CD4-positive, alpha-beta T cell (primary cell): ENCODE results near the gene KIF21B. TPM values are rescaled to one million over a fixed set of nuclear protein-coding genes. Genes with fewer than 3 reads are reported as not detected.

ENCODE experiments used
- ATAC-seq: fragments of 200-7000 bp; cut with Tn5 transposase; one replicate; pipeline ENCODE4 v1.10.0; 2022; ENCODE audit warnings: mild to moderate bottlenecking; ENCODE audit not compliant: poor library complexity
- CTCF ChIA-PET: fragments of 350-600 bp; sonication (Branson Sonifier 250); formaldehyde crosslinking; loops from one replicate; lab custom pipeline; 2021; ENCODE audit warnings: antibody characterized with exemption, inconsistent platforms; lab: Charles Lee
- POLR2A ChIA-PET: fragments of 350-600 bp; sonication (Branson Sonifier 250); formaldehyde crosslinking; loops from one replicate; lab custom pipeline; 2021; ENCODE audit warnings: antibody characterized with exemption, inconsistent platforms; lab: Charles Lee
- DNase-seq, 14 experiments: peaks; one replicate each; pipeline ENCODE4 v3.0.0-alpha.2; 2013 to 2020; ENCODE audit warnings: mixed read lengths in 2 of 14
- H3K27ac ChIP-seq, 2 donors: one replicate each; pipeline versions ENCODE4 v1.5.1 to v1.7.0; 2013; ENCODE audit warnings: low read length in 2 of 2, low read depth in 1 of 2, mild to moderate bottlenecking in 1 of 2
- H3K27me3 ChIP-seq, 2 experiments: 1 replicate in 1 of 2; 2 replicates in 1 of 2; pipeline versions ENCODE4 v1.6.1 to v1.7.0; 2013; ENCODE audit warnings: low read length in 2 of 2, control low read depth in 1 of 2, mild to moderate bottlenecking in 1 of 2, moderate library complexity in 1 of 2; ENCODE audit not compliant: insufficient read depth in 2 of 2, control insufficient read depth in 1 of 2
- H3K36me3 ChIP-seq: one replicate; pipeline ENCODE4 v1.6.1; 2013; ENCODE audit warnings: low read length, control low read depth; ENCODE audit not compliant: insufficient read depth
- H3K4me1 ChIP-seq: one replicate; pipeline ENCODE4 v1.6.1; 2013; ENCODE audit warnings: low read length, control low read depth; ENCODE audit not compliant: insufficient read depth
- H3K4me3 ChIP-seq: one replicate; pipeline ENCODE4 v1.5.1; 2013; ENCODE audit warnings: mild to moderate bottlenecking, low read length, moderate library complexity
- H3K9me3 ChIP-seq, 2 experiments: 1 replicate in 1 of 2; 2 replicates in 1 of 2; pipeline versions ENCODE4 v1.6.1 to v1.7.0; 2013; ENCODE audit warnings: low read length in 2 of 2, mild to moderate bottlenecking in 2 of 2, control low read depth in 1 of 2, moderate library complexity in 1 of 2; ENCODE audit not compliant: control insufficient read depth in 1 of 2, insufficient read depth in 1 of 2
- H3K27ac Mint-ChIP-seq: one replicate; pipeline ENCODE4 v1.8.0; 2020; ENCODE audit warnings: mixed read lengths
- H3K27me3 Mint-ChIP-seq: one replicate; pipeline ENCODE4 v1.8.0; 2021; ENCODE audit warnings: mixed read lengths
- H3K36me3 Mint-ChIP-seq: one replicate; pipeline ENCODE4 v1.8.0; 2021; ENCODE audit warnings: low read depth, mixed read lengths
- H3K4me1 Mint-ChIP-seq: one replicate; pipeline ENCODE4 v1.8.0; 2021; ENCODE audit warnings: low read depth, mixed read lengths
- H3K4me3 Mint-ChIP-seq: one replicate; pipeline ENCODE4 v1.8.0; 2020; ENCODE audit warnings: mild to moderate bottlenecking, mixed read lengths
- H3K9me3 Mint-ChIP-seq: one replicate; pipeline ENCODE4 v1.8.0; 2020; ENCODE audit warnings: mixed read lengths
- intact Hi-C, 2 experiments: fragments of 100-400 bp; cut with DNase I in 1 of 2; cut with micrococcal nuclease in 1 of 2; formaldehyde crosslinking; loops; one replicate each; pipeline versions ENCODE4 v1.15.1 to v1.9.0; 2023 to 2025; cut with DNase I, micrococcal nuclease
- total RNA-seq, 174 experiments: library from RNA in 2 of 174; stranded (reverse) in 2 of 174; gene quantifications; one replicate each; pipeline ENCODE4 v1.2.3 and lab custom pipeline; 2021 to 2026
- TF ChIP-seq, protein P1 (sequence below): fragments of 200-600 bp; IDR thresholded peaks from one replicate; pipeline ENCODE4 v1.8.0; 2022; ENCODE audit warnings: antibody characterized with exemption, mild to moderate bottlenecking

Gene KIF21B
- total RNA-seq, 2 experiments from 2014 or later = 64.5 to 65.4 TPM

DNA sequence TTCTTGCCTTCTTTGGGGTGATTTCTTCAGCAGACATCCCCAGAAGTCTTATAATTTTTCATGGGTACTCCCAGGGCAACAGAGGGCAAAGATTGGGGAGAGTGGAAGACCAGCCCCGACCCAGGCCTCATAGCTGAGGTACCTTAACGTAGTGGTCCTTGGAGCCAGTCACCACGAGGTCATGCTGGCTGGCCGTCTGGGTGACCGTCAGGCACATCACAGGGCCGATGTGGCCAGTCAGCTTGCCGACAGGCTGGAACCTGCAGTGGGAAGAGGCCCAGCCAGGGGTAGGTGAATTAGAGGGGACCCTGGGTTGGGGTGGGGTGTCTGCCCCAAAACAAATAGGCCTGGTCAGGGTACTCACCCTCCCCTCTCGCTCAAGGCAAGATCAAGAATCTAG is 46.9 kb downstream of the KIF21B start:
- CTCF ChIA-PET = interaction anchor here (3.3 kb wide), 1 partner anchor 66 kb away, joined by 8 read pairs; no protein-coding TSS in a partner anchor
- peaks cover 99% of the 10 kb centered on the region for H3K36me3 Mint-ChIP-seq
- Histone ChIP-seq H3K9me3 (peaks cover 0 to 10% of the 10 kb centered on the region in 2 experiments), H3K4me3 (no peak overlapping the region), H3K4me1 (peaks cover 7% of the 10 kb centered on the region), H3K27ac (no peak overlapping the region), H3K27me3 (no peaks in the 10 kb centered on the region), H3K36me3 (peaks cover 91% of the 10 kb centered on the region)
- H3K27me3 Mint-ChIP-seq = no peaks in the 10 kb centered on the region
- DNase-seq = no peak
- no peak overlapping the region for H3K27ac Mint-ChIP-seq
- no peaks in the 10 kb centered on the region for H3K9me3 Mint-ChIP-seq
- POLR2A ChIA-PET = no interaction called here
- TF ChIP-seq, protein P1, sequence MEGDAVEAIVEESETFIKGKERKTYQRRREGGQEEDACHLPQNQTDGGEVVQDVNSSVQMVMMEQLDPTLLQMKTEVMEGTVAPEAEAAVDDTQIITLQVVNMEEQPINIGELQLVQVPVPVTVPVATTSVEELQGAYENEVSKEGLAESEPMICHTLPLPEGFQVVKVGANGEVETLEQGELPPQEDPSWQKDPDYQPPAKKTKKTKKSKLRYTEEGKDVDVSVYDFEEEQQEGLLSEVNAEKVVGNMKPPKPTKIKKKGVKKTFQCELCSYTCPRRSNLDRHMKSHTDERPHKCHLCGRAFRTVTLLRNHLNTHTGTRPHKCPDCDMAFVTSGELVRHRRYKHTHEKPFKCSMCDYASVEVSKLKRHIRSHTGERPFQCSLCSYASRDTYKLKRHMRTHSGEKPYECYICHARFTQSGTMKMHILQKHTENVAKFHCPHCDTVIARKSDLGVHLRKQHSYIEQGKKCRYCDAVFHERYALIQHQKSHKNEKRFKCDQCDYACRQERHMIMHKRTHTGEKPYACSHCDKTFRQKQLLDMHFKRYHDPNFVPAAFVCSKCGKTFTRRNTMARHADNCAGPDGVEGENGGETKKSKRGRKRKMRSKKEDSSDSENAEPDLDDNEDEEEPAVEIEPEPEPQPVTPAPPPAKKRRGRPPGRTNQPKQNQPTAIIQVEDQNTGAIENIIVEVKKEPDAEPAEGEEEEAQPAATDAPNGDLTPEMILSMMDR = no peak
- ATAC-seq = no peak
- no peaks in the 10 kb centered on the region for H3K4me1 Mint-ChIP-seq
- intact Hi-C loops = loop anchor here in 1 of 2 experiments (10.0 kb wide), 1 partner anchor 248 kb away; no protein-coding TSS in a partner anchor
- H3K4me3 Mint-ChIP-seq = no peak overlapping the region

DNA sequence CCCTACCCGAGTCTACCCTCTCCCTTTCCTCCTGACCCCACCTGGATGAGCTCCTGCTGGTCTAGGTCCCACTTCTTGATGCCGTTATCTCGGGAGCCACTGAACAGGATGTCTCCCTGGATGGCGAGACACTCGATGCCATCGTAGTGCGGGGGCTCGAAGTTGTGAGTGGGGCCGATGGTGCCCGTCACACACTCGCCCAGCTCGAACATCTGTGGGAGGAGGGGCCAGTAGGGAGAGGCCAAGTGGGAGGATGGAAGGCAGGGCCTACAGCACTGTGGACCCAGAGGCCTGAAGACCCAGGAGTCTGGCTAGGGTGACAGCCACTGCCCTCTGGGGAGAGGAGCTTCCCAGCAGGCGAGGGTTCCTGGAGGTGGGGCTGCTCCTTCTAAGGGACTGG is 48.1 kb downstream of the KIF21B start:
- H3K4me3 ChIP-seq = no peak overlapping the region
- no peak overlapping the region for H3K4me3 Mint-ChIP-seq
- no peak for ATAC-seq
- no peak overlapping the region for H3K27ac ChIP-seq
- ChIA-PET CTCF (interaction anchor here (3.3 kb wide), 1 partner anchor 67 kb away, joined by 8 read pairs; no protein-coding TSS in a partner anchor), POLR2A (interaction anchor here (0.7 to 0.8 kb wide), 2 partner anchors 45 to 49 kb away, joined by 3 read pairs; no protein-coding TSS in a partner anchor)
- peaks cover 91% of the 10 kb centered on the region for H3K36me3 ChIP-seq
- H3K27ac Mint-ChIP-seq = peak overlapping the region; percentile 7
- H3K9me3 Mint-ChIP-seq = no peaks in the 10 kb centered on the region
- no peaks in the 10 kb centered on the region for H3K27me3 ChIP-seq
- intact Hi-C loops = loop anchor here in 1 of 2 experiments (10.0 kb wide), 1 partner anchor 249 kb away; no protein-coding TSS in a partner anchor
- peaks cover 7% of the 10 kb centered on the region for H3K4me1 ChIP-seq
- H3K4me1 Mint-ChIP-seq = no peaks in the 10 kb centered on the region
- TF ChIP-seq, protein P1 = no peak
- DNase-seq = no peak
- peaks cover 99% of the 10 kb centered on the region for H3K36me3 Mint-ChIP-seq
- H3K27me3 Mint-ChIP-seq = no peaks in the 10 kb centered on the region
- H3K9me3 ChIP-seq = no peaks in the 10 kb centered on the region

DNA sequence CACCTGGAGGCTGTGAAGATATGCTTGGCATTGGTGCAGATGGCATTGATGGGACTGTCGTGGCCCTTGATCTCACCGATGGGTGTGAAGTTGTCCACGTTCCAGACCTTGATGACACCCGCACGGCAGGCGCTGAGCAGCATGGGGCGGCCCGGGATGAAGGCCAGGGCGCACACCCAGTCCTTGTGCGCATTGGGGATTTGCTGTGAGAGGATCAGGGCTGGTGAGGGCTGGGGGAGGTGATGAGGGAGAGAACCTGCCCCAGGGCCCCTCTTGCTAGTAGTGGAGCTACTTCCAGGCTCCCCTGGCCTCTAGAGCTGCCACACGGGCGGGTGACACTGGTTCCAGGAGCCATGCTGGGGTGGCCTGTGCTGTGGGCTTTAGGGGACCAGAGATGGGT is 48.8 kb downstream of the KIF21B start:
- Histone ChIP-seq H3K36me3 (peaks cover 91% of the 10 kb centered on the region), H3K4me3 (no peak overlapping the region), H3K27me3 (no peaks in the 10 kb centered on the region), H3K4me1 (peaks cover 7% of the 10 kb centered on the region), H3K9me3 (no peaks in the 10 kb centered on the region), H3K27ac (no peak overlapping the region)
- Mint-ChIP-seq H3K4me1 (no peaks in the 10 kb centered on the region), H3K9me3 (no peaks in the 10 kb centered on the region), H3K4me3 (no peak overlapping the region), H3K36me3 (peaks cover 95% of the 10 kb centered on the region), H3K27me3 (no peaks in the 10 kb centered on the region), H3K27ac (no peak overlapping the region)
- DNase-seq (no peak), ATAC-seq (no peak)
- TF ChIP-seq, protein P1 = no peak
- ChIA-PET POLR2A (interaction anchor here (0.7 to 0.8 kb wide), 2 partner anchors 45 to 50 kb away, joined by 3 read pairs; no protein-coding TSS in a partner anchor), CTCF (interaction anchor here (3.3 kb wide), 1 partner anchor 68 kb away, joined by 8 read pairs; no protein-coding TSS in a partner anchor)
- intact Hi-C loops = loop anchor here in 1 of 2 experiments (10.0 kb wide), 1 partner anchor 250 kb away; no protein-coding TSS in a partner anchor
